AG04450 (cell line): Measurements from ENCODE around the gene SMIM24. TPM values are rescaled to one million over a fixed set of nuclear protein-coding genes. Genes with fewer than 3 reads are reported as not detected.

Experiments
- CTCF ChIA-PET: fragments of 300-600, 350-600 bp; formaldehyde crosslinking; extraction: SDS; loops from one replicate; lab custom pipeline; 2022; ENCODE audit warnings: antibody characterized with exemption, inconsistent platforms; lab: Charles Lee
- POLR2A ChIA-PET: fragments of 350-600 bp; formaldehyde crosslinking; extraction: SDS; loops from one replicate; lab custom pipeline; 2021; ENCODE audit warnings: antibody characterized with exemption, inconsistent platforms; lab: Yijun Ruan, JAX
- DNase-seq: peaks from one replicate; pipeline ENCODE4 v3.0.0-alpha.2; 2011; ENCODE audit warnings: low read depth, low spot score
- H3K27ac ChIP-seq: one replicate; pipeline ENCODE4 v1.5.1; 2012; ENCODE audit warnings: low read depth, low read length, control low read depth
- H3K27me3 ChIP-seq: one replicate; pipeline ENCODE4 v1.6.0; 2012; ENCODE audit warnings: low read length; ENCODE audit not compliant: control insufficient read depth, insufficient read depth
- H3K4me3 ChIP-seq: 2 replicates; pipeline ENCODE4 v1.5.1; 2011; ENCODE audit warnings: mild to moderate bottlenecking, low read depth, low read length, control low read depth
- H3K9me3 ChIP-seq: 2 replicates; pipeline ENCODE4 v1.5.1; 2012; ENCODE audit warnings: low read length; ENCODE audit not compliant: control insufficient read depth, insufficient read depth
- polyA plus RNA-seq: library from polyadenylated mRNA; depleted of rRNA; stranded (reverse); fragments of >200 nt; gene quantifications from 2 replicates; pipeline ENCODE4 v1.2.3, GENCODE V29; 2011
- TF ChIP-seq, protein P1 (sequence below): IDR thresholded peaks from 2 replicates; pipeline ENCODE4 v1.5.1; 2011; ENCODE audit warnings: low read depth, low read length, control low read depth, inconsistent platforms

Gene SMIM24
- polyA plus RNA-seq, 1 experiment, result 0.19 TPM

DNA sequence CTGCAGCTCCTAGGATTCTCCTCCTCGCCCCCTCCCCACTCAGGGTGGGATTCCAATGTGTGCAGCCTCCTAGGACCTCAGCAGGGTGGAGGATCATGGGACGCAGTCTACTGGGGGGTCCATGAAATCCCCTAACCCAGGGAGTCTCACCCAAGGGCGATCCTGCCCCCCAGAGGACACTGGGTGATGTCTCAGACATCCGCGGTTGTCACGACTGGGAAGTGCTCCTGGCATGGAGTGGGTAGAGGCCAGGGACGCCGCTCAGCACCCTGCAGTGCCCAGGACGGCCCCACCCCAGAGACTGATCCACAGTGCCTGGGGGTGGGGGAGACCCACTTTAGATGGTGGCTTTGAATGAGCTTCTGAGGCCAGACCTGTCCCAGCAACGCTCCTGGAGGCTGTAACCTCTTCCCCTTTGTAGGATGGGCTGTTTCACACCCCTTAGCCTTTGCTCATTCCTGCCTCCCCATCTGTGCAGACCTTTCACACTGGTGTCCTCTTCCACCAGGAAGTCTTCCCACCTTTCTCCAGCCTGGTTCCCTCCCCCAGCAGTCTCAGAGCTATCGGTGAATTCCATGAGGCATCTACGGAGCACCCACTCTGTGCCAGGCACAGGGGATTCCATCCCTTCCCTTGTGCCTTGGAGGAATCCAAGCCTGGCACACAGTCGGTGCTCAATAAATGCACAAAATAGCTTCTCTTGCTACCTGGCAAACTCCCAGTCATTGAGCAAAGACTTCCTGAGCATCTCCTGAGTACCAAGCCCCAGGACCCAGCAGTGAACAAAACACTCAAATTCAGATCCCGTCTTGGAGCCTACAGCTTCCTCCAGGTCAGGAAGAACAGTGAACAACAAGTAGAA is 10.5 kb downstream of the SMIM24 start:
- H3K9me3 ChIP-seq, result peaks cover 6% of the 10 kb centered on the region
- H3K27me3 ChIP-seq, result peaks cover under 1% of the 10 kb centered on the region
- TF ChIP-seq, protein P1, sequence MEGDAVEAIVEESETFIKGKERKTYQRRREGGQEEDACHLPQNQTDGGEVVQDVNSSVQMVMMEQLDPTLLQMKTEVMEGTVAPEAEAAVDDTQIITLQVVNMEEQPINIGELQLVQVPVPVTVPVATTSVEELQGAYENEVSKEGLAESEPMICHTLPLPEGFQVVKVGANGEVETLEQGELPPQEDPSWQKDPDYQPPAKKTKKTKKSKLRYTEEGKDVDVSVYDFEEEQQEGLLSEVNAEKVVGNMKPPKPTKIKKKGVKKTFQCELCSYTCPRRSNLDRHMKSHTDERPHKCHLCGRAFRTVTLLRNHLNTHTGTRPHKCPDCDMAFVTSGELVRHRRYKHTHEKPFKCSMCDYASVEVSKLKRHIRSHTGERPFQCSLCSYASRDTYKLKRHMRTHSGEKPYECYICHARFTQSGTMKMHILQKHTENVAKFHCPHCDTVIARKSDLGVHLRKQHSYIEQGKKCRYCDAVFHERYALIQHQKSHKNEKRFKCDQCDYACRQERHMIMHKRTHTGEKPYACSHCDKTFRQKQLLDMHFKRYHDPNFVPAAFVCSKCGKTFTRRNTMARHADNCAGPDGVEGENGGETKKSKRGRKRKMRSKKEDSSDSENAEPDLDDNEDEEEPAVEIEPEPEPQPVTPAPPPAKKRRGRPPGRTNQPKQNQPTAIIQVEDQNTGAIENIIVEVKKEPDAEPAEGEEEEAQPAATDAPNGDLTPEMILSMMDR, result no peak
- no peak overlapping the region for H3K27ac ChIP-seq
- POLR2A ChIA-PET, result interaction anchor here (0.8 to 1.0 kb wide), 2 partner anchors 10 to 25 kb away, joined by 6 read pairs; no protein-coding TSS in a partner anchor
- CTCF ChIA-PET, result interaction anchor here (1.0 to 4.9 kb wide), 7 partner anchors 10 to 165 kb away, joined by 3 to 77 read pairs (median 3); no protein-coding TSS in a partner anchor
- H3K4me3 ChIP-seq, result no peak overlapping the region
- no peak for DNase-seq

DNA sequence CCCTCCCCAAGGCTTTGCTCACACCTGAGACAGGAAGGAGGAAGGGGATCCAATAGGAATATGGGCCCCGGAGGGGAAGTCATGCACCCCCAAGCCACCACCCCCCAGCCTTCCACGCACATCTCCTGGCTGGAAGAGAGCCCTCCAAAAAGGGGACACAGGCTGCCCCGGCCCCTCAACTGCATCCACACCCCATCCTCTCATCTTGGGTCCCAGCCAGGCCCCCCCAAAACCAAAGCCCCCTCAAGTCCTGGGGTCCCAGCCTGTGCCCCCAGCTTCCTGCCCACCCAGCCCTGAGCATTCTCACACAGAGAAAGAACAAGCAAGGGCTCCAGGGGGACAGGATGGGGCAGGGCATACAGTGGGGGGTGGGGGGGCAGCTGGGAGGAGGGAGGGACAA is 12.1 kb downstream of the SMIM24 start:
- Histone ChIP-seq H3K27ac (no peak overlapping the region), H3K4me3 (no peak overlapping the region), H3K27me3 (no peaks in the 10 kb centered on the region), H3K9me3 (peaks cover 6% of the 10 kb centered on the region)
- POLR2A ChIA-PET, result interaction anchor here (0.6 kb wide), 1 partner anchor 17 kb away, joined by 5 read pairs; no protein-coding TSS in a partner anchor
- CTCF ChIA-PET, result interaction anchor here (0.5 to 1.4 kb wide), 2 partner anchors 26 to 144 kb away, joined by 3 to 8 read pairs; no protein-coding TSS in a partner anchor
- DNase-seq, result no peak
- TF ChIP-seq, protein P1, result no peak

DNA sequence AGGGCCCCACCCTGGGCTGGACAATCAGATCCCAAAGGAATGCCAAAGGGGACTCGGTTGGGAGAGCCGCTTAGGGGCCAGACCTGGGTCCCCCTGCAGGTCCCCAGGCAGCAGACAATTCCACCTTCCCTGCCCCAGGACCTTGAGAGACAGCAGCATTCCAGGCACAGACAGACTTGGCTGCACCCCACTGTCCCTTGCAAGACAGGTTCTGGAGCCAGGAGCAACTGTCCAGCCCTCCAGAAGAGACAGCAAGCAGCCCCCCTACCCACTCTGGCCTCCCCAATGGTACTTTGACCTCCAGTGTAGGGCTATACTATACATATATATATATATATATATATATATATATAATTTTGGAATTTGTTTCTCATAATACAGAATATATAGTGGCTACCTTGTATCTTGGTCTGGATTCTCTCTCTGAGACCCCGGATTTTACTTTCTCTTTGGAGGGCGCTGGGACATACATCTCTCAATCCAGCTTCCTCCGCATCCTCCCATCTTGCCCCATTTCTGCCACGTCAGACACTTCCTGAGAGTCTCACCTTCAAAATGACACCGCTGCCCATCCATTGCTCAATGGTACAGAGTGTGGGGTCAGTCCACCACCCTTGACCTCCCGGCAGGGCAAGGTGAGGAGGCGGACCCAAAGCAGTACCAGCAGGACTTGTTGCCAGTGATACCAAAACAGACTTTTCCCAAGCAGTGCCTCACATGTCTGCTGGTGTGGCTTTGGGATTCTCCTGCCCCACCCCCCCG is 12.7 kb downstream of the SMIM24 start:
- Histone ChIP-seq H3K9me3 (peaks cover 6% of the 10 kb centered on the region), H3K4me3 (no peak overlapping the region), H3K27ac (no peak overlapping the region), H3K27me3 (no peaks in the 10 kb centered on the region)
- DNase-seq, result no peak
- CTCF ChIA-PET, result no interaction called here
- POLR2A ChIA-PET, result interaction anchor here (0.6 kb wide), 1 partner anchor 17 kb away, joined by 5 read pairs; no protein-coding TSS in a partner anchor
- TF ChIP-seq, protein P1, result no peak

DNA sequence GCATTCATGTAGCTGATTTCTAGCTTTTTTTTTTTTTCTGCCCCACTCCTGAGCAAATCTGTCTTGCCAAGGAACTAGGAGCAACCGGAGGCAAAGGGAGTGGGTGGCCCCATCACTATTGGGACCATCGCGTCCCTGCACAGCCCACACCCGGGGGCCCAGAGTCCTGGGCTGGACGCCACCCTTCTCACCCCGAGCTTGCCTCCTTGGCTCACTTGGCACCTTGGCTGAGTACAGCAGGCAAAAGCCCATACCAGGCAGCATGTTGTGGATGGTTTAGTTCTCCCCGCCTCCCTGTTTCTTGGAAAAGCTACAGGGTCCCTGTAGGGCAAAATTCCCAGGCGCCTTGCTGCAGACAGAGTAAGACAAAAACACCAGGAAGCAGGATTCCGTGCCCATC is 13.7 kb downstream of the SMIM24 start:
- Histone ChIP-seq H3K4me3 (no peak overlapping the region), H3K27me3 (no peaks in the 10 kb centered on the region), H3K27ac (no peak overlapping the region), H3K9me3 (peaks cover 6% of the 10 kb centered on the region)
- no peak for DNase-seq
- TF ChIP-seq, protein P1, result no peak
- ChIA-PET POLR2A (no interaction called here), CTCF (interaction anchor here (0.6 kb wide), 2 partner anchors 139 to 166 kb away, joined by 4 to 5 read pairs; no protein-coding TSS in a partner anchor)
